Measurements from ENCODE around the gene COTL1. TPM values are rescaled to one million over a fixed set of nuclear protein-coding genes. Genes with fewer than 3 reads are reported as not detected.

Gene COTL1
- total and polyA plus RNA-seq, 9 of the 15 experiments (the other 6 are each of a cell fraction or from before 2014, with no cell fraction given): 27.7 to 185 (median 72.5) TPM

DNA sequence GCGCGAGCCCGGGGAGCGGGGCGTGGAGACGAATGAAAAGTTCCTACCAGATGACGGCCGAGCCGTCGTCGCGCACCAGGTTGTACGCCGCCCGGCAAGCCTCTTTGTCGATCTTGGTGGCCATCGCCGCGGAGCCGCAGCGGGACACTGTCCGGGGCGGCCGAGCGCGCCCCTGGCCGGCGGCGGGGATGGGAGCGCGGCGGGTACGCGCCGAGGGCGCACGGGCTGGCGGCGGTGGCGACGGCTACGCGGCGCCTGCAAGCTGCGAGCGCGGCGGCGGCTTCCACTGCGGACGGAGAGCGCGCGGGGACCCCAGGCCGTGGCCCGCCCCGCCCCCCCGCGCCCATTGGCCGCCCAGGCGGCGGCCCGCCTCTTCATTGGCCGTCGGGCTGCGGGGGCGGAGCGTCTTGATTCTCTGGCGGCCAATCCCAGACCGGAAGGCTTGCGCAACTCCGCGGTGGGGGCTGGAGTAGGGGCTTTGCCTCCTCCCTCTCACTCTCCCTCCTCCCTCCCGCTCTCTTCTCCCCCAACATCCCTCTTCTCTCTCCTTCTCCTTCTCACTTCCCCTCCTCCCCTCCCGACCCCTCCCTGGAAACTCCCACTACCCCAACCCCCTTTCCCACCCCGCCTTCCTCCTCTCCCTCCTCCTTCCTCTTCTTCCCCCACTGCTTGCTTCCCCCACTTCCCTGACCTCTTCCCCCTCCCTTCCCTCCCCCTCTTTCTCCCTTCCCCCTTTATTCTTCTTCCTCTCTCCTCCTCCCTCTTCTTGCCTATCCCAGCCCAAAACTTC lies at the start of gene COTL1 (continued):
- TF ChIP-seq ZC3H11A (IDR thresholded peaks at IDR 0.05; ENCODE audit: low read depth, low read length) (no peak), NFRKB (IDR thresholded peaks at IDR 0.05; ENCODE audit: low read depth) (no peak), STAT5A (IDR thresholded peaks at IDR 0.05; ENCODE audit: borderline replicate concordance, low read length) (no peak), ZNF165 (CRISPR knock-in tag; IDR thresholded peaks at IDR 0.05; ENCODE audit: borderline replicate concordance) (no peak), KAT2B (IDR thresholded peaks at IDR 0.05; ENCODE audit: low read depth, low read length) (no peak), POLR3G (IDR thresholded peaks at IDR 0.05; ENCODE audit: extremely low read depth, insufficient read length, insufficient replicate concordance) (no peak), KAT8 (IDR thresholded peaks at IDR 0.05; ENCODE audit: low read depth) (no peak), POU5F1 (IDR thresholded peaks at IDR 0.05; ENCODE audit: borderline replicate concordance, low read depth, low read length, partially characterized antibody) (no peak), KDM2B (CRISPR knock-in tag; IDR thresholded peaks at IDR 0.05) (peak; percentile 97), ZEB2 (IDR thresholded peaks at IDR 0.05) (no peak), ZNF212 (CRISPR knock-in tag; IDR thresholded peaks at IDR 0.05) (no peak), ZNF77 (CRISPR knock-in tag; IDR thresholded peaks at IDR 0.05) (no peak), IRF2 (CRISPR knock-in tag; IDR thresholded peaks at IDR 0.05) (no peak), SMAD3 (CRISPR knock-in tag; conservative IDR thresholded peaks at IDR 0.05) (no peak)
- TF ChIP-seq, protein P1, sequence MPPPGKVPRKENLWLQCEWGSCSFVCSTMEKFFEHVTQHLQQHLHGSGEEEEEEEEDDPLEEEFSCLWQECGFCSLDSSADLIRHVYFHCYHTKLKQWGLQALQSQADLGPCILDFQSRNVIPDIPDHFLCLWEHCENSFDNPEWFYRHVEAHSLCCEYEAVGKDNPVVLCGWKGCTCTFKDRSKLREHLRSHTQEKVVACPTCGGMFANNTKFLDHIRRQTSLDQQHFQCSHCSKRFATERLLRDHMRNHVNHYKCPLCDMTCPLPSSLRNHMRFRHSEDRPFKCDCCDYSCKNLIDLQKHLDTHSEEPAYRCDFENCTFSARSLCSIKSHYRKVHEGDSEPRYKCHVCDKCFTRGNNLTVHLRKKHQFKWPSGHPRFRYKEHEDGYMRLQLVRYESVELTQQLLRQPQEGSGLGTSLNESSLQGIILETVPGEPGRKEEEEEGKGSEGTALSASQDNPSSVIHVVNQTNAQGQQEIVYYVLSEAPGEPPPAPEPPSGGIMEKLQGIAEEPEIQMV (tag; conservative IDR thresholded peaks at IDR 0.05; ENCODE audit: low read depth): no peak
- TF ChIP-seq, protein P2, sequence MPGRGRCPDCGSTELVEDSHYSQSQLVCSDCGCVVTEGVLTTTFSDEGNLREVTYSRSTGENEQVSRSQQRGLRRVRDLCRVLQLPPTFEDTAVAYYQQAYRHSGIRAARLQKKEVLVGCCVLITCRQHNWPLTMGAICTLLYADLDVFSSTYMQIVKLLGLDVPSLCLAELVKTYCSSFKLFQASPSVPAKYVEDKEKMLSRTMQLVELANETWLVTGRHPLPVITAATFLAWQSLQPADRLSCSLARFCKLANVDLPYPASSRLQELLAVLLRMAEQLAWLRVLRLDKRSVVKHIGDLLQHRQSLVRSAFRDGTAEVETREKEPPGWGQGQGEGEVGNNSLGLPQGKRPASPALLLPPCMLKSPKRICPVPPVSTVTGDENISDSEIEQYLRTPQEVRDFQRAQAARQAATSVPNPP (IDR thresholded peaks at IDR 0.05; ENCODE audit: borderline replicate concordance, insufficient read depth, insufficient read length): no peak
- TF ChIP-seq, protein P3, sequence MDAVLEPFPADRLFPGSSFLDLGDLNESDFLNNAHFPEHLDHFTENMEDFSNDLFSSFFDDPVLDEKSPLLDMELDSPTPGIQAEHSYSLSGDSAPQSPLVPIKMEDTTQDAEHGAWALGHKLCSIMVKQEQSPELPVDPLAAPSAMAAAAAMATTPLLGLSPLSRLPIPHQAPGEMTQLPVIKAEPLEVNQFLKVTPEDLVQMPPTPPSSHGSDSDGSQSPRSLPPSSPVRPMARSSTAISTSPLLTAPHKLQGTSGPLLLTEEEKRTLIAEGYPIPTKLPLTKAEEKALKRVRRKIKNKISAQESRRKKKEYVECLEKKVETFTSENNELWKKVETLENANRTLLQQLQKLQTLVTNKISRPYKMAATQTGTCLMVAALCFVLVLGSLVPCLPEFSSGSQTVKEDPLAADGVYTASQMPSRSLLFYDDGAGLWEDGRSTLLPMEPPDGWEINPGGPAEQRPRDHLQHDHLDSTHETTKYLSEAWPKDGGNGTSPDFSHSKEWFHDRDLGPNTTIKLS (IDR thresholded peaks at IDR 0.05; ENCODE audit: borderline replicate concordance, low read depth): no peak
- TF ChIP-seq, protein P4, sequence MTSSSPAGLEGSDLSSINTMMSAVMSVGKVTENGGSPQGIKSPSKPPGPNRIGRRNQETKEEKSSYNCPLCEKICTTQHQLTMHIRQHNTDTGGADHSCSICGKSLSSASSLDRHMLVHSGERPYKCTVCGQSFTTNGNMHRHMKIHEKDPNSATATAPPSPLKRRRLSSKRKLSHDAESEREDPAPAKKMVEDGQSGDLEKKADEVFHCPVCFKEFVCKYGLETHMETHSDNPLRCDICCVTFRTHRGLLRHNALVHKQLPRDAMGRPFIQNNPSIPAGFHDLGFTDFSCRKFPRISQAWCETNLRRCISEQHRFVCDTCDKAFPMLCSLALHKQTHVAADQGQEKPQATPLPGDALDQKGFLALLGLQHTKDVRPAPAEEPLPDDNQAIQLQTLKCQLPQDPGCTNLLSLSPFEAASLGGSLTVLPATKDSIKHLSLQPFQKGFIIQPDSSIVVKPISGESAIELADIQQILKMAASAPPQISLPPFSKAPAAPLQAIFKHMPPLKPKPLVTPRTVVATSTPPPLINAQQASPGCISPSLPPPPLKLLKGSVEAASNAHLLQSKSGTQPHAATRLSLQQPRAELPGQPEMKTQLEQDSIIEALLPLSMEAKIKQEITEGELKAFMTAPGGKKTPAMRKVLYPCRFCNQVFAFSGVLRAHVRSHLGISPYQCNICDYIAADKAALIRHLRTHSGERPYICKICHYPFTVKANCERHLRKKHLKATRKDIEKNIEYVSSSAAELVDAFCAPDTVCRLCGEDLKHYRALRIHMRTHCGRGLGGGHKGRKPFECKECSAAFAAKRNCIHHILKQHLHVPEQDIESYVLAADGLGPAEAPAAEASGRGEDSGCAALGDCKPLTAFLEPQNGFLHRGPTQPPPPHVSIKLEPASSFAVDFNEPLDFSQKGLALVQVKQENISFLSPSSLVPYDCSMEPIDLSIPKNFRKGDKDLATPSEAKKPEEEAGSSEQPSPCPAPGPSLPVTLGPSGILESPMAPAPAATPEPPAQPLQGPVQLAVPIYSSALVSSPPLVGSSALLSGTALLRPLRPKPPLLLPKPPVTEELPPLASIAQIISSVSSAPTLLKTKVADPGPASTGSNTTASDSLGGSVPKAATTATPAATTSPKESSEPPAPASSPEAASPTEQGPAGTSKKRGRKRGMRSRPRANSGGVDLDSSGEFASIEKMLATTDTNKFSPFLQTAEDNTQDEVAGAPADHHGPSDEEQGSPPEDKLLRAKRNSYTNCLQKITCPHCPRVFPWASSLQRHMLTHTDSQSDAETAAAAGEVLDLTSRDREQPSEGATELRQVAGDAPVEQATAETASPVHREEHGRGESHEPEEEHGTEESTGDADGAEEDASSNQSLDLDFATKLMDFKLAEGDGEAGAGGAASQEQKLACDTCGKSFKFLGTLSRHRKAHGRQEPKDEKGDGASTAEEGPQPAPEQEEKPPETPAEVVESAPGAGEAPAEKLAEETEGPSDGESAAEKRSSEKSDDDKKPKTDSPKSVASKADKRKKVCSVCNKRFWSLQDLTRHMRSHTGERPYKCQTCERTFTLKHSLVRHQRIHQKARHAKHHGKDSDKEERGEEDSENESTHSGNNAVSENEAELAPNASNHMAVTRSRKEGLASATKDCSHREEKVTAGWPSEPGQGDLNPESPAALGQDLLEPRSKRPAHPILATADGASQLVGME (CRISPR knock-in tag; IDR thresholded peaks at IDR 0.05): peak; percentile 84

All from K562 (cell line).